Measurements from ENCODE around the gene CSRP2. TPM values are rescaled to one million over a fixed set of nuclear protein-coding genes. Genes with fewer than 3 reads are reported as not detected.

CSRP2 gene
- total RNA-seq, 1 experiment from 2014 or later, result 7.8 TPM

- H3K36me3 ChIP-seq (ENCODE audit: control insufficient read depth, insufficient read depth, low read length), result no peaks in the 10 kb centered on the region
- DNase-seq (ENCODE audit: low read depth, low spot score) (no peak), ATAC-seq (no peak)
- no peaks in the 10 kb centered on the region for H3K9me3 ChIP-seq (ENCODE audit: control insufficient read depth, insufficient read depth, low read depth, low read length)
- intact Hi-C loops (cut with micrococcal nuclease; ENCODE audit: unreplicated experiment), result no loop called here
- peaks cover 6% of the 10 kb centered on the region for H3K4me1 ChIP-seq (ENCODE audit: control insufficient read depth, insufficient read depth, low read length)
- POLR2A ChIA-PET, result no interaction called here
- in situ Hi-C loops (cut with HindIII; ENCODE audit: low pct_unique_long_range_greater_than_20kb, low sequenced_read_pairs), result no loop called here
- no peak overlapping the region for H3K27ac ChIP-seq (ENCODE audit: low read length)
- H3K4me3 ChIP-seq (ENCODE audit: low read depth in 2 of 2, low read length in 2 of 2), result no peak overlapping the region
- CTCF ChIA-PET, result no interaction called here
- TF ChIP-seq SIN3A (IDR thresholded peaks at IDR 0.05; ENCODE audit: borderline replicate concordance, insufficient read depth, low read depth, low read length), result no peak
- no peak for TF ChIP-seq POLR2AphosphoS5 (IDR thresholded peaks at IDR 0.05; ENCODE audit: low read depth, low read length)
- no TSS peak for BruUV-seq (replicated peaks)
- peaks cover 2% of the 10 kb centered on the region; the same call in 1 of the 2 replicates for H3K27me3 ChIP-seq (ENCODE audit: control insufficient read depth, insufficient read depth, low read length)
Measured at GRCh38 chr12:76883811-76884210, 5.0 kb upstream of the CSRP2 start.

GRCh38 chr12:76883151-76883550 lies 4.3 kb upstream of the CSRP2 start:
- in situ Hi-C loops (cut with HindIII; ENCODE audit: low pct_unique_long_range_greater_than_20kb, low sequenced_read_pairs) (no loop called here), intact Hi-C loops (cut with micrococcal nuclease; ENCODE audit: unreplicated experiment) (no loop called here)
- TF ChIP-seq CTCF (IDR thresholded peaks at IDR 0.05), result no peak
- no peak for TF ChIP-seq POLR2AphosphoS5 (IDR thresholded peaks at IDR 0.05; ENCODE audit: low read depth, low read length)
- TF ChIP-seq SIN3A (IDR thresholded peaks at IDR 0.05; ENCODE audit: borderline replicate concordance, insufficient read depth, low read depth, low read length), result no peak
- no peak for TF ChIP-seq TCF7L2 (IDR thresholded peaks at IDR 0.05; ENCODE audit: low read depth, low read length)
- no peak for TF ChIP-seq REST (IDR thresholded peaks at IDR 0.05; ENCODE audit: insufficient read depth in 1 of 2, low read depth in 2 of 2, low read length in 1 of 2)
- Histone ChIP-seq H3K36me3 (ENCODE audit: control insufficient read depth, insufficient read depth, low read length) (peaks cover 4% of the 10 kb centered on the region; the same call in 1 of the 2 replicates), H3K9me3 (ENCODE audit: control insufficient read depth, insufficient read depth, low read depth, low read length) (no peaks in the 10 kb centered on the region), H3K27ac (ENCODE audit: low read length) (no peak overlapping the region), H3K27me3 (ENCODE audit: control insufficient read depth, insufficient read depth, low read length) (peaks cover 2% of the 10 kb centered on the region), H3K4me1 (ENCODE audit: control insufficient read depth, insufficient read depth, low read length) (peaks cover 8% of the 10 kb centered on the region), H3K4me3 (ENCODE audit: low read depth in 2 of 2, low read length in 2 of 2) (no peak overlapping the region)
- ChIA-PET POLR2A (no interaction called here), CTCF (interaction anchor here (0.6 kb wide), 1 partner anchor 14 kb away, joined by 3 read pairs; no protein-coding TSS in a partner anchor)
- DNase-seq (ENCODE audit: low read depth, low spot score) (no peak), ATAC-seq (no peak)
- BruUV-seq (replicated peaks), result no TSS peak

GRCh38 chr12:76882367-76882766 lies 3.5 kb upstream of the CSRP2 start:
- ChIA-PET CTCF (no interaction called here), POLR2A (no interaction called here)
- H3K27ac ChIP-seq (ENCODE audit: low read length), result no peak overlapping the region
- BruUV-seq (replicated peaks), result no TSS peak
- peaks cover 4% of the 10 kb centered on the region for H3K27me3 ChIP-seq (ENCODE audit: control insufficient read depth, insufficient read depth, low read length)
- no peaks in the 10 kb centered on the region for H3K9me3 ChIP-seq (ENCODE audit: control insufficient read depth, insufficient read depth, low read depth, low read length)
- ATAC-seq (no peak), DNase-seq (ENCODE audit: low read depth, low spot score) (no peak)
- in situ Hi-C loops (cut with HindIII; ENCODE audit: low pct_unique_long_range_greater_than_20kb, low sequenced_read_pairs), result no loop called here
- intact Hi-C loops (cut with micrococcal nuclease; ENCODE audit: unreplicated experiment), result no loop called here
- H3K4me1 ChIP-seq (ENCODE audit: control insufficient read depth, insufficient read depth, low read length), result peaks cover 10% of the 10 kb centered on the region
- peaks cover 4% of the 10 kb centered on the region; the same call in 1 of the 2 replicates for H3K36me3 ChIP-seq (ENCODE audit: control insufficient read depth, insufficient read depth, low read length)
- H3K4me3 ChIP-seq (ENCODE audit: low read depth in 2 of 2, low read length in 2 of 2), result no peak overlapping the region
- TF ChIP-seq CTCF (IDR thresholded peaks at IDR 0.05), result no peak
- TF ChIP-seq SIN3A (IDR thresholded peaks at IDR 0.05; ENCODE audit: borderline replicate concordance, insufficient read depth, low read depth, low read length), result no peak
- TF ChIP-seq REST (IDR thresholded peaks at IDR 0.05; ENCODE audit: insufficient read depth in 1 of 2, low read depth in 2 of 2, low read length in 1 of 2), result no peak
- TF ChIP-seq TCF7L2 (IDR thresholded peaks at IDR 0.05; ENCODE audit: low read depth, low read length), result no peak
- no peak for TF ChIP-seq POLR2AphosphoS5 (IDR thresholded peaks at IDR 0.05; ENCODE audit: low read depth, low read length)

All from Panc1 (cell line).